GM12878 (cell line): ENCODE results near the gene PTPRN2. TPM values are rescaled to one million over a fixed set of nuclear protein-coding genes. Genes with fewer than 3 reads are reported as not detected.
"Not testable (repeated sequence)": the region's sequence is repeated elsewhere in the genome, so short reads cannot be mapped to it uniquely, and the experiment has no call there.

ENCODE experiments used
- ATAC-seq: fragments of 200-7000 bp; cut with Tn5 transposase; 3 replicates; pipeline ENCODE4 v1.9.1; 2020; ENCODE audit warnings: mild to moderate bottlenecking, moderate library complexity
- BruUV-seq: library from RNA; stranded (reverse); fragments of 400-500 nt; replicated peaks from 2 replicates; lab custom pipeline; 2021; lab: Mats Ljungman, UMichigan
- CTCF ChIA-PET: fragments of 300-600 bp; sonication (Branson Sonifier 250); formaldehyde crosslinking; extraction: SDS; loops from one replicate; lab custom pipeline; 2021; ENCODE audit warnings: inconsistent platforms; lab: Yijun Ruan, JAX
- POLR2A ChIA-PET: fragments of 350-600 bp; formaldehyde crosslinking; extraction: SDS; loops from one replicate; lab custom pipeline; 2021; ENCODE audit warnings: inconsistent platforms; lab: Charles Lee
- RAD21 ChIA-PET: fragments of 300-600 bp; sonication (Branson Sonifier 250); formaldehyde crosslinking; loops from one replicate; lab custom pipeline; 2023; ENCODE audit warnings: antibody characterized with exemption; ENCODE audit not compliant: unreplicated experiment; lab: Charles Lee
- SMC1A ChIA-PET: fragments of 300-600 bp; sonication (Branson Sonifier 250); formaldehyde crosslinking; loops from one replicate; lab custom pipeline; 2023; ENCODE audit not compliant: unreplicated experiment, uncharacterized antibody; lab: Charles Lee
- DNase-seq: peaks from one replicate; pipeline ENCODE4 v3.0.0-alpha.2; 2011; ENCODE audit warnings: low read depth, low spot score
- FAIRE-seq: peaks from 3 replicates; lab custom pipeline; 2011; peaks lifted over from hg19 to GRCh38; lab: Jason Lieb, UNC
- H2AFZ ChIP-seq: 2 replicates; pipeline ENCODE4 v1.6.0; 2011; ENCODE audit warnings: low read depth, low read length, control low read depth; ENCODE audit not compliant: control insufficient read depth
- H3K27ac ChIP-seq: 2 replicates; pipeline ENCODE4 v1.5.1; 2011; ENCODE audit warnings: control low read depth; ENCODE audit not compliant: control insufficient read depth, insufficient read depth
- H3K27me3 ChIP-seq, 2 experiments: replicated peaks in 1 of 2; 2 replicates each; pipeline versions ENCODE4 v1.6.0 to v1.6.1; 2011; ENCODE audit warnings: low read length in 1 of 2; ENCODE audit not compliant: control insufficient read depth in 2 of 2, insufficient read depth in 2 of 2
- H3K36me3 ChIP-seq, 2 experiments: 2 replicates each; pipeline ENCODE4 v1.5.1; 2011; ENCODE audit warnings: low read length in 1 of 2; ENCODE audit not compliant: control insufficient read depth in 2 of 2, insufficient read depth in 2 of 2
- H3K4me1 ChIP-seq: 2 replicates; pipeline ENCODE4 v1.6.1; 2011; ENCODE audit warnings: mild to moderate bottlenecking, low read length, moderate library complexity, mixed read lengths; ENCODE audit not compliant: control insufficient read depth, insufficient read depth
- H3K4me2 ChIP-seq: 2 replicates; pipeline ENCODE4 v1.6.0; 2011; ENCODE audit warnings: control low read depth; ENCODE audit not compliant: control insufficient read depth, insufficient read depth
- H3K4me3 ChIP-seq: fragments of 200-600 bp; sonication (generic); 2 replicates; pipeline ENCODE4 v1.5.1; 2016
- H3K79me2 ChIP-seq: 2 replicates; pipeline ENCODE4 v1.6.0; 2011; ENCODE audit warnings: low read length; ENCODE audit not compliant: control insufficient read depth, insufficient read depth
- H3K9ac ChIP-seq: 2 replicates; pipeline ENCODE4 v1.8.0; 2011; ENCODE audit warnings: low read length, control low read depth, mixed read lengths; ENCODE audit not compliant: control insufficient read depth, insufficient read depth
- H3K9me3 ChIP-seq: replicated peaks from 3 replicates; pipeline ENCODE4 v1.5.1; 2011; ENCODE audit warnings: mild to moderate bottlenecking, low read length; ENCODE audit not compliant: control insufficient read depth, insufficient read depth
- H4K20me1 ChIP-seq: 2 replicates; pipeline ENCODE4 v1.6.0; 2011; ENCODE audit not compliant: control insufficient read depth, insufficient read depth
- POLR2A ChIP-seq: IDR thresholded peaks from 2 replicates; pipeline ENCODE4 v1.6.1; 2011; ENCODE audit warnings: low read depth, mild to moderate bottlenecking, low read length
- SMAD5 ChIP-seq: IDR thresholded peaks from 2 replicates; pipeline ENCODE4 v1.6.1; 2016; ENCODE audit warnings: antibody characterized with exemption, low read depth
- SRF ChIP-seq, 2 experiments: IDR thresholded peaks; 2 replicates each; pipeline ENCODE4 v1.6.1; 2011; ENCODE audit warnings: low read depth in 2 of 2, low read length in 2 of 2, mild to moderate bottlenecking in 1 of 2, moderate library complexity in 1 of 2
- WGBS: methylation state at CpG from one replicate; pipeline ENCODE4 v1.1.6; 2016; ENCODE audit warnings: low lambda C conversion rate; ENCODE audit not compliant: insufficient replicate concordance, insufficient coverage; ENCODE audit errors: missing lambda C conversion rate; 5-methylcytosine and 5-hydroxymethylcytosine counted together
- in situ Hi-C: fragments of 300-500 bp; cut with MboI; formaldehyde crosslinking; loops from 9 replicates; pipeline ENCODE4 v1.14.3; 2018; ENCODE audit warnings: mixed read lengths
- intact Hi-C: fragments of 100-400 bp; cut with micrococcal nuclease; formaldehyde crosslinking; loops from one replicate; pipeline ENCODE4 v1.14.2; 2022; ENCODE audit not compliant: unreplicated experiment
- polyA plus RNA-seq, 11 experiments: library from polyadenylated mRNA; depleted of rRNA in 4 of 11; unstranded in 6 of 11; stranded (reverse) in 5 of 11; fragments of >200 nt; fragmentation: Nextera tagmentation in 4 of 11; fragmentation: Illumina TruSeq in 1 of 11; extraction: Ambion mirVana in 4 of 11; extraction: Trizol in 1 of 11; gene quantifications; 1 replicate in 1 of 11; 2 replicates in 10 of 11; pipeline versions ENCODE4 v1.2.1 to v1.2.3, GENCODE V29; 2011 to 2016; ENCODE audit warnings: inconsistent platforms in 2 of 11, missing spikeins in 2 of 11, low read depth in 1 of 11
- total RNA-seq, 4 experiments: library from RNA; depleted of rRNA in 3 of 4; stranded (reverse); fragments of >200 nt in 3 of 4; fragmentation: Illumina TruSeq in 1 of 4; extraction: Trizol in 1 of 4; gene quantifications; 2 replicates each; pipeline versions ENCODE4 v1.2.1 to v1.2.3, GENCODE V29; 2013 to 2021
- TF ChIP-seq, protein P1 (sequence below): fragments of 450-650 bp; IDR thresholded peaks from 2 replicates; pipeline ENCODE4 v1.6.1; 2017; ENCODE audit warnings: antibody characterized with exemption, mild to moderate bottlenecking, moderate library complexity

Gene PTPRN2
- total and polyA plus RNA-seq, 10 of the 15 experiments (the other 5 are each of a cell fraction or from before 2014, with no cell fraction given), result 5.4 TPM; not detected in 9

DNA sequence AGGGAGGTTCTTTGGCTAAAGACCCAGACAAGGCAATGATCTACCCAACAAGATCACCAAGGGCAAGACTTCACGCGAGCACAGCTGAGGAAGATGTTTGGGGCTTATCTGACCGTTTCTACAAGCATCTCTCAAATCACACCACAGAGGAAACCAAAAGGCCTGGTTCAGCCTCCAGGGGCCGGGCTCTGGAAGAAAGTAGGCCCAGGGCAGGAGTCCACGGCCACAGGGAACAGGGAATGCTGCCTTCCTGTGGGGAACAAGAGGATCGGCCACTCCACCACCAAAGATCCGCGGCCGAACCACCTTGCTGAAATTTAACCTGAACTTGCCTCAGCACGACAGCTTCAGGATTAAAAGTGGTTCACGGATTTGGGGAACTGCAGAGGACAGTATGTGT lies 332.5 kb downstream of the PTPRN2 start:
- no peaks in the 10 kb centered on the region for H3K36me3 ChIP-seq
- SMC1A ChIA-PET, result no interaction called here
- no peaks in the 10 kb centered on the region for H3K4me1 ChIP-seq
- ATAC-seq, result no peak
- no peaks in the 10 kb centered on the region for H4K20me1 ChIP-seq
- CTCF ChIA-PET, result no interaction called here
- H3K27ac ChIP-seq, result no peak overlapping the region
- H3K4me3 ChIP-seq, result no peak overlapping the region
- no TSS peak for BruUV-seq
- RAD21 ChIA-PET, result no interaction called here
- H3K9me3 ChIP-seq, result peaks cover 4% of the 10 kb centered on the region; the same call in 1 of the 3 replicates
- no peak for TF ChIP-seq POLR2A
- no peak for TF ChIP-seq SRF (IDR thresholded peaks at IDR 0.05; ENCODE audit: low read depth in 2 of 2, low read length in 2 of 2)
- TF ChIP-seq SMAD5, result no peak
- TF ChIP-seq, protein P1, sequence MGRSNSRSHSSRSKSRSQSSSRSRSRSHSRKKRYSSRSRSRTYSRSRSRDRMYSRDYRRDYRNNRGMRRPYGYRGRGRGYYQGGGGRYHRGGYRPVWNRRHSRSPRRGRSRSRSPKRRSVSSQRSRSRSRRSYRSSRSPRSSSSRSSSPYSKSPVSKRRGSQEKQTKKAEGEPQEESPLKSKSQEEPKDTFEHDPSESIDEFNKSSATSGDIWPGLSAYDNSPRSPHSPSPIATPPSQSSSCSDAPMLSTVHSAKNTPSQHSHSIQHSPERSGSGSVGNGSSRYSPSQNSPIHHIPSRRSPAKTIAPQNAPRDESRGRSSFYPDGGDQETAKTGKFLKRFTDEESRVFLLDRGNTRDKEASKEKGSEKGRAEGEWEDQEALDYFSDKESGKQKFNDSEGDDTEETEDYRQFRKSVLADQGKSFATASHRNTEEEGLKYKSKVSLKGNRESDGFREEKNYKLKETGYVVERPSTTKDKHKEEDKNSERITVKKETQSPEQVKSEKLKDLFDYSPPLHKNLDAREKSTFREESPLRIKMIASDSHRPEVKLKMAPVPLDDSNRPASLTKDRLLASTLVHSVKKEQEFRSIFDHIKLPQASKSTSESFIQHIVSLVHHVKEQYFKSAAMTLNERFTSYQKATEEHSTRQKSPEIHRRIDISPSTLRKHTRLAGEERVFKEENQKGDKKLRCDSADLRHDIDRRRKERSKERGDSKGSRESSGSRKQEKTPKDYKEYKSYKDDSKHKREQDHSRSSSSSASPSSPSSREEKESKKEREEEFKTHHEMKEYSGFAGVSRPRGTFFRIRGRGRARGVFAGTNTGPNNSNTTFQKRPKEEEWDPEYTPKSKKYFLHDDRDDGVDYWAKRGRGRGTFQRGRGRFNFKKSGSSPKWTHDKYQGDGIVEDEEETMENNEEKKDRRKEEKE, result no peak
- DNase-seq, result no peak
- intact Hi-C loops, result no loop called here
- H3K27me3 ChIP-seq, result no peaks in the 10 kb centered on the region
- no peak overlapping the region for H3K4me2 ChIP-seq
- 47% methylated on average over 11 of the region's 11 CpGs for WGBS
- no peak overlapping the region for H2AFZ ChIP-seq
- no peak overlapping the region for H3K9ac ChIP-seq
- POLR2A ChIA-PET, result no interaction called here
- no peak for FAIRE-seq
- in situ Hi-C loops, result no loop called here
- no peaks in the 10 kb centered on the region for H3K79me2 ChIP-seq

DNA sequence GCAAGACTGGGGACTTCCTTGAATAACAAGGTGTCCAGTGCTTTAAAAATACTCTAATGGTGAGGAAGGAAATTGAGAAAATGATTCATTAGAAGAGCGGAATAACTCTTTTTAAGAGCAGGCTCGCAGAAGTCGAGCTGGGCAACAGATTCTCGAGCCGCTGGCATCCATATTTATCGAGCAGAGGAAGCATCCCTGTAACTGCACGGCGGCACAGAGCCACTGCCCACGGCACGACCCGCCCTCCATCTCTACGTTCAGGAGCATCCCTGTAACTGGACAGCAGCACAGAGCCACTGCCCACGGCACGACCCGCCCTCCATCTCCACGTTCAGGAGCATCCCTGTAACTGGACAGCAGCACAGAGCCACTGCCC lies 334.0 kb downstream of the PTPRN2 start:
- SMC1A ChIA-PET, POLR2A ChIA-PET, H3K79me2 ChIP-seq, ATAC-seq, H3K9ac ChIP-seq, DNase-seq, H4K20me1 ChIP-seq, BruUV-seq, intact Hi-C loops, H3K4me2 ChIP-seq, H3K9me3 ChIP-seq, H3K4me3 ChIP-seq, H3K27ac ChIP-seq, H3K4me1 ChIP-seq, H3K27me3 ChIP-seq, in situ Hi-C loops, H2AFZ ChIP-seq, FAIRE-seq, H3K36me3 ChIP-seq, RAD21 ChIA-PET, CTCF ChIA-PET: not testable (repeated sequence)
- WGBS, result 62% methylated on average over 6 of the region's 16 CpGs
